Prostate gland (tissue), 2 donors: ENCODE measurements around the gene CNTLN. TPM values are rescaled to one million over a fixed set of nuclear protein-coding genes. Genes with fewer than 3 reads are reported as not detected.

Experiments
- DNase-seq: peaks from one replicate; pipeline ENCODE4 v3.0.0-alpha.2; 2019; ENCODE audit warnings: low spot score
- H3K27ac ChIP-seq, 2 donors: fragments of 200-600 bp; sonication (generic); 2 replicates each; pipeline ENCODE4 v1.5.1; 2017 to 2019
- H3K27me3 ChIP-seq: fragments of 200-600 bp; sonication (generic); replicated peaks from 2 replicates; pipeline ENCODE4 v1.5.1; 2019; ENCODE audit not compliant: insufficient read depth
- H3K36me3 ChIP-seq, 2 donors: fragments of 200-600 bp; sonication (generic); 1 replicate in 1 of 2; 2 replicates in 1 of 2; pipeline versions ENCODE4 v1.5.1 to v1.8.1; 2017 to 2019
- H3K4me1 ChIP-seq: fragments of 200-600 bp; sonication (generic); replicated peaks from 2 replicates; pipeline ENCODE4 v1.5.1; 2019
- H3K4me3 ChIP-seq, 2 donors: fragments of 200-600 bp; sonication (generic); 2 replicates each; pipeline ENCODE4 v1.5.1; 2017 to 2019
- H3K9me3 ChIP-seq: fragments of 200-600 bp; sonication (generic); 2 replicates; pipeline ENCODE4 v1.5.1; 2017
- POLR2A ChIP-seq: fragments of 450-650 bp; IDR thresholded peaks from one replicate; pipeline ENCODE4 v1.6.1; 2016; ENCODE audit warnings: antibody characterized with exemption, mild to moderate bottlenecking
- POLR2AphosphoS5 ChIP-seq: sonication (generic); formaldehyde crosslinking; IDR thresholded peaks from one replicate; pipeline ENCODE4 v1.6.1; 2017; ENCODE audit warnings: antibody characterized with exemption
- WGBS: methylation state at CpG from one replicate; pipeline ENCODE4 v1.1.5; 2018; 5-methylcytosine and 5-hydroxymethylcytosine counted together
- intact Hi-C: fragments of 100-400 bp; cut with DNase I; formaldehyde crosslinking; loops from one replicate; pipeline ENCODE4 v1.14.2; 2022
- total RNA-seq, 2 donors: library from RNA; depleted of rRNA; stranded (reverse); fragments of >200 nt; gene quantifications; one replicate each; pipeline ENCODE4 v1.1.0, GENCODE V29; 2016
- TF ChIP-seq, protein P1 (sequence below), 4 experiments: fragments of 200-600 bp in 2 of 4; fragments of 450-650 bp in 2 of 4; sonication (generic) in 2 of 4; IDR thresholded peaks; 1 replicate in 3 of 4; 2 replicates in 1 of 4; pipeline ENCODE4 v1.5.1; 2016 to 2019; ENCODE audit warnings: antibody characterized with exemption in 4 of 4, mild to moderate bottlenecking in 2 of 4, moderate library complexity in 2 of 4

CNTLN gene
- total RNA-seq, 2 donors from 2014 or later: 4.1 to 12.9 TPM

DNA sequence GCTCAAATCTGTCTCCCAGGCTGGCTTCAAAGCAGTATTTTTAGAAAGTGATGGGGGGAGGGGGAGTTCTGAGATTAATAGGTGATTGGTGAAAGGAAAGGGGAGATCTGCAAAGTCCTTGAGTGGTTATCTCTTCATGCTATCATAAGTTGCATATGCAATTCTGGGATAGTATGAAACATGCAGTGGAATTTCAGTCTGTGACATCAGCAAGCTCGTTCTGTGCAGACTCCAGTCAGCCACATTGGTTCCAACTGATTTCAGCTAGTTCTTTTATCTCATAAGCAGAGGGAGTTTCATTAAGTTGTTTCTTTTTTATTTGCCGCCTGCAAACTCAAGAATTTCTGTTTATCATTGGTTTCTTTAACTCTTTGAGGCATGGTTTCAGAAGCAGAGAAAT, 263.5 kb downstream of the CNTLN start:
- no peaks in the 10 kb centered on the region for H3K9me3 ChIP-seq
- no peaks in the 10 kb centered on the region for H3K27me3 ChIP-seq
- WGBS: 73% methylated on average over 2 of the region's 2 CpGs
- intact Hi-C loops: no loop called here
- H3K36me3 ChIP-seq: no peaks in the 10 kb centered on the region
- no peak overlapping the region for H3K27ac ChIP-seq
- no peak overlapping the region for H3K4me3 ChIP-seq
- TF ChIP-seq POLR2A: no peak
- TF ChIP-seq POLR2AphosphoS5: no peak
- TF ChIP-seq, protein P1, sequence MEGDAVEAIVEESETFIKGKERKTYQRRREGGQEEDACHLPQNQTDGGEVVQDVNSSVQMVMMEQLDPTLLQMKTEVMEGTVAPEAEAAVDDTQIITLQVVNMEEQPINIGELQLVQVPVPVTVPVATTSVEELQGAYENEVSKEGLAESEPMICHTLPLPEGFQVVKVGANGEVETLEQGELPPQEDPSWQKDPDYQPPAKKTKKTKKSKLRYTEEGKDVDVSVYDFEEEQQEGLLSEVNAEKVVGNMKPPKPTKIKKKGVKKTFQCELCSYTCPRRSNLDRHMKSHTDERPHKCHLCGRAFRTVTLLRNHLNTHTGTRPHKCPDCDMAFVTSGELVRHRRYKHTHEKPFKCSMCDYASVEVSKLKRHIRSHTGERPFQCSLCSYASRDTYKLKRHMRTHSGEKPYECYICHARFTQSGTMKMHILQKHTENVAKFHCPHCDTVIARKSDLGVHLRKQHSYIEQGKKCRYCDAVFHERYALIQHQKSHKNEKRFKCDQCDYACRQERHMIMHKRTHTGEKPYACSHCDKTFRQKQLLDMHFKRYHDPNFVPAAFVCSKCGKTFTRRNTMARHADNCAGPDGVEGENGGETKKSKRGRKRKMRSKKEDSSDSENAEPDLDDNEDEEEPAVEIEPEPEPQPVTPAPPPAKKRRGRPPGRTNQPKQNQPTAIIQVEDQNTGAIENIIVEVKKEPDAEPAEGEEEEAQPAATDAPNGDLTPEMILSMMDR (IDR thresholded peaks at IDR 0.05): no peak
- no peaks in the 10 kb centered on the region for H3K4me1 ChIP-seq
- no peak for DNase-seq

DNA sequence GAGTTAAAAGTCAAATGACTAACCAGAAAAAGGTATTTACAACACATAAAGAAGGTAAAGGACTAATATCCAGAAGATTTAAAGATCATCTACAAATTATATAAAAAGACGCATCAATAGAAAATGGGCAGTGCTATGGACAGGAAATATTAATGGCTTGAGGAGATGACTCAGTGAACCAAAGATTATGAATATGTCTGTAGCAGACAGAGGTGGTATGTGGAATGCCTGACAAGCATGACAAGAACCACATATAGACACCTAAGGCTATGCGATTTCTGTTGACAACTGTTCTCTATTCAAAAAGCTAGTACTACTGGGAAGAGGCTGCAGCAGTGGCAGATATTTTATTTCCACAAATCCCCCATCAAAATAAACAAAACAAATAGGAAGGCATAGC, 267.0 kb downstream of the CNTLN start:
- intact Hi-C loops: no loop called here
- no peak overlapping the region for H3K27ac ChIP-seq

DNA sequence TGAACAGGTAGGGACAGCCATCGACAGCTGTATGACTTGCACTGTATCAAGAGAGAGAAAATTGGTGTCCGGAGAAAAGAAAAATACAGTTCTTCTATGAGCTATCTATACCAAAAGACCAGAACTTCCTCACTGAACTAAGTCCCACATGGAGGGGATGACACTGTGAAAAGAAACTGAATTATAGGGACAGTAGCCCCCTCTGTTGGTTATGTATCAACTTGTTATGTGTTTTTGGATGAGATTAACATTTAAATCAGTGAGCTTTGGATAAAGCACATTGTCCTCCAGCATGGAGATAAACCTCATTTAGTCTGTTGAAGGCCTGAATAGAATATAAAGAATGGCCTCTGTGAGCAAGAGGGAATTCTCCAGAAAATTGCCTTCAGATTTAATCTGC, 267.5 kb downstream of the CNTLN start:
- intact Hi-C loops: no loop called here
- no peak overlapping the region for H3K4me3 ChIP-seq
- H3K27me3 ChIP-seq: no peaks in the 10 kb centered on the region
- no peak for TF ChIP-seq POLR2AphosphoS5
- TF ChIP-seq, protein P1 (IDR thresholded peaks at IDR 0.05): no peak
- DNase-seq: no peak
- no peaks in the 10 kb centered on the region for H3K9me3 ChIP-seq
- H3K4me1 ChIP-seq: no peaks in the 10 kb centered on the region
- H3K27ac ChIP-seq: no peak overlapping the region
- 90% methylated on average over 2 of the region's 2 CpGs for WGBS
- no peaks in the 10 kb centered on the region for H3K36me3 ChIP-seq

More for the DNA sequence above, 267.0 kb downstream of the CNTLN start:
- H3K4me3 ChIP-seq: no peak overlapping the region
- no peak for DNase-seq
- 100% methylated on average over 2 of the region's 2 CpGs for WGBS
- no peaks in the 10 kb centered on the region for H3K27me3 ChIP-seq
- no peak for TF ChIP-seq POLR2A
- TF ChIP-seq, protein P1 (IDR thresholded peaks at IDR 0.05): no peak
- TF ChIP-seq POLR2AphosphoS5: no peak
- no peaks in the 10 kb centered on the region for H3K36me3 ChIP-seq
- no peaks in the 10 kb centered on the region for H3K4me1 ChIP-seq
- H3K9me3 ChIP-seq: no peaks in the 10 kb centered on the region

DNA sequence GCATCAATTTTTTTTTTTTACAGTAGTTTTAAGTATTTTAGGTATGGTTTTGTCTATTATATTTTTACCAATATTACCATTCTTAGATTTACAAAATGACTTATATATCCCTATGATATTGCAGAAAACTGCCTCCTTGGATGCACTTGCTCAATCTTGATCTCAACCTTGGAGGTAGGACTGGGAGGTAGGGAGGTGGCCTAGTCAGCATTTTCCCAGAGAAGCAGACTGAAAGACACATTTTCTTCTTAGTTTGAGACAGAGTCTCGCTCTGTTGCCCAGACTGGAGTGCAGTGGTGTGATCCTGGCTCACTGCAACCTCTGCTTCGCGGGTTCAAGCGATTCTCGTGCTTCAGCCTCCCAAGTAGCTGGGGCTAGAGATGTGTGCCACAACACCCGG, 268.7 kb downstream of the CNTLN start:
- no peaks in the 10 kb centered on the region for H3K4me1 ChIP-seq
- intact Hi-C loops: no loop called here
- H3K27me3 ChIP-seq: no peaks in the 10 kb centered on the region
- H3K9me3 ChIP-seq: no peaks in the 10 kb centered on the region
- H3K36me3 ChIP-seq: no peaks in the 10 kb centered on the region
- H3K27ac ChIP-seq: no peak overlapping the region
- 95% methylated on average over 6 of the region's 6 CpGs for WGBS
- TF ChIP-seq POLR2A (no peak), POLR2AphosphoS5 (no peak)
- TF ChIP-seq, protein P1 (IDR thresholded peaks at IDR 0.05): no peak
- DNase-seq: no peak
- H3K4me3 ChIP-seq: no peak overlapping the region

DNA sequence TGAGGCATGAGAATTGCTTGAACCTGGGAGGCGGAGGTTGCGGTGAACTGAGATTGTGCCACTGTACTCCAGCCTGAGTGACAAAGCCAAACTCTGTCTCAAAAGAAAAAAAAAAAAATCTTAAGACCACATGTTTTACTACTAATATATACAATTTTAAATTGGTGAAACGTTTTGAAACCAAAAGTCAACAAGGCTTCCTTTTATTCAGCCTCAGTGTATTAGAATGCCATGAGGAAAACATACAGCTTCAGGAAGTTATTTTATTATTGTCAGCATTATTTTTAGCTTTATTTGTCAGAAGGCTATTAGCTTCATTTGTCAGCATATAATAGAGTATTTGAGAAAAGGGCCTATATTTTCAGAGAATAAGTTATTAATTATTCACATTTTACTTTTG, 280.1 kb downstream of the CNTLN start:
- H3K36me3 ChIP-seq: no peaks in the 10 kb centered on the region
- intact Hi-C loops: no loop called here
- no peaks in the 10 kb centered on the region for H3K9me3 ChIP-seq
- TF ChIP-seq POLR2A (no peak), POLR2AphosphoS5 (no peak)
- TF ChIP-seq, protein P1 (IDR thresholded peaks at IDR 0.05): no peak
- no peak for DNase-seq
- 75% methylated on average over 3 of the region's 3 CpGs for WGBS
- H3K4me3 ChIP-seq: no peak overlapping the region
- no peaks in the 10 kb centered on the region for H3K4me1 ChIP-seq
- H3K27me3 ChIP-seq: no peaks in the 10 kb centered on the region
- no peak overlapping the region for H3K27ac ChIP-seq
